Trophoblast cell (in vitro differentiated cells and primary cell): ENCODE measurements around the gene PPEF1.

Experiments used
- DNase-seq, 2 donors: peaks; one replicate each; pipeline ENCODE4 v3.0.0-alpha.2; 2016
- H2AFZ ChIP-seq: 2 replicates; pipeline ENCODE4 v1.6.1; 2013; ENCODE audit warnings: low read length, moderate library complexity, mild to moderate bottlenecking; ENCODE audit not compliant: insufficient read depth, poor library complexity
- H2AK5ac ChIP-seq: 2 replicates; pipeline ENCODE4 v1.6.1; 2013; ENCODE audit warnings: mild to moderate bottlenecking, low read length
- H2BK120ac ChIP-seq: 2 replicates; pipeline ENCODE4 v1.6.1; 2013; ENCODE audit warnings: low read length, mild to moderate bottlenecking, moderate library complexity; ENCODE audit not compliant: insufficient read depth, poor library complexity
- H2BK12ac ChIP-seq: 2 replicates; pipeline ENCODE4 v1.6.1; 2013; ENCODE audit warnings: mild to moderate bottlenecking, low read length, moderate library complexity
- H2BK5ac ChIP-seq: 2 replicates; pipeline ENCODE4 v1.6.1; 2013; ENCODE audit warnings: low read length, low read depth, moderate library complexity, mild to moderate bottlenecking; ENCODE audit not compliant: poor library complexity
- H3K14ac ChIP-seq: 2 replicates; pipeline ENCODE4 v1.6.1; 2013; ENCODE audit warnings: mild to moderate bottlenecking, low read length
- H3K18ac ChIP-seq: 2 replicates; pipeline ENCODE4 v1.6.1; 2013; ENCODE audit warnings: mild to moderate bottlenecking, low read length
- H3K23ac ChIP-seq: 2 replicates; pipeline ENCODE4 v1.6.1; 2013; ENCODE audit warnings: low read length
- H3K27ac ChIP-seq: 2 replicates; pipeline ENCODE4 v1.5.1; 2013; ENCODE audit warnings: low read depth, mild to moderate bottlenecking, inconsistent platforms, low read length, moderate library complexity
- H3K27me3 ChIP-seq: 2 replicates; pipeline ENCODE4 v1.6.1; 2013; ENCODE audit warnings: inconsistent platforms, mild to moderate bottlenecking, low read length, moderate library complexity; ENCODE audit not compliant: insufficient read depth
- H3K36me3 ChIP-seq, 2 experiments: 1 replicate in 1 of 2; 2 replicates in 1 of 2; pipeline ENCODE4 v1.6.1; 2013; ENCODE audit warnings: low read length in 2 of 2, mild to moderate bottlenecking in 2 of 2, moderate library complexity in 1 of 2; ENCODE audit not compliant: insufficient read depth in 2 of 2, control insufficient read depth in 1 of 2
- H3K4ac ChIP-seq: 2 replicates; pipeline ENCODE4 v1.6.1; 2013; ENCODE audit warnings: low read depth, mild to moderate bottlenecking, low read length, moderate library complexity
- H3K4me1 ChIP-seq, 2 experiments: 1 replicate in 1 of 2; 2 replicates in 1 of 2; pipeline ENCODE4 v1.6.1; 2013; ENCODE audit warnings: low read length in 2 of 2, mild to moderate bottlenecking in 2 of 2, moderate library complexity in 1 of 2; ENCODE audit not compliant: insufficient read depth in 2 of 2, control insufficient read depth in 1 of 2
- H3K4me2 ChIP-seq: 2 replicates; pipeline ENCODE4 v1.6.1; 2013; ENCODE audit warnings: inconsistent platforms, mild to moderate bottlenecking, low read length, moderate library complexity
- H3K4me3 ChIP-seq: 2 replicates; pipeline ENCODE4 v1.5.1; 2013; ENCODE audit warnings: mild to moderate bottlenecking, low read depth, low read length, inconsistent platforms
- H3K79me1 ChIP-seq: one replicate; pipeline ENCODE4 v1.6.1; 2013; ENCODE audit warnings: low read length
- H3K79me2 ChIP-seq: 2 replicates; pipeline ENCODE4 v1.6.1; 2013; ENCODE audit warnings: low read length, mild to moderate bottlenecking; ENCODE audit not compliant: control insufficient read depth, insufficient read depth, poor library complexity
- H3K9ac ChIP-seq: 2 replicates; pipeline ENCODE4 v1.6.1; 2013; ENCODE audit warnings: mild to moderate bottlenecking, low read length
- H3K9me3 ChIP-seq: 2 replicates; pipeline ENCODE4 v1.6.1; 2013; ENCODE audit warnings: low read depth, mild to moderate bottlenecking, control low read depth, inconsistent platforms, low read length; ENCODE audit not compliant: insufficient read depth
- H4K12ac ChIP-seq: 2 replicates; pipeline ENCODE4 v1.6.1; 2013; ENCODE audit warnings: low read depth, mild to moderate bottlenecking, low read length, moderate library complexity
- H4K8ac ChIP-seq: 2 replicates; pipeline ENCODE4 v1.6.1; 2013; ENCODE audit warnings: low read depth, mild to moderate bottlenecking, low read length, moderate library complexity
- H4K91ac ChIP-seq: one replicate; pipeline ENCODE4 v1.6.1; 2013; ENCODE audit warnings: low read depth, mild to moderate bottlenecking, low read length, moderate library complexity
- WGBS: extraction: QIAGEN DNeasy Blood & Tissue Kit; methylation state at CpG from one replicate; pipeline ENCODE4 v1.1.7; 2013; ENCODE audit warnings: missing lambda C conversion rate; ENCODE audit not compliant: insufficient read length, insufficient coverage; ENCODE audit errors: extremely low coverage; 5-methylcytosine and 5-hydroxymethylcytosine counted together

The PPEF1 gene

GRCh38 chrX:18682979-18683387 is 24.5 kb upstream of the PPEF1 start:
- Histone ChIP-seq H2BK120ac (no peak overlapping the region), H3K18ac (no peak overlapping the region), H3K79me2 (no peaks in the 10 kb centered on the region), H3K4me1 (no peaks in the 10 kb centered on the region), H3K36me3 (no peaks in the 10 kb centered on the region), H2BK12ac (no peak overlapping the region), H4K8ac (no peak overlapping the region), H3K27ac (no peak overlapping the region), H3K4me2 (no peak overlapping the region), H3K27me3 (no peaks in the 10 kb centered on the region), H2AK5ac (no peak overlapping the region), H3K23ac (no peak overlapping the region), H4K12ac (no peak overlapping the region), H3K79me1 (no peaks in the 10 kb centered on the region), H2BK5ac (no peak overlapping the region), H3K9ac (no peak overlapping the region), H3K4me3 (no peak overlapping the region), H2AFZ (no peak overlapping the region), H4K91ac (no peak overlapping the region), H3K9me3 (no peaks in the 10 kb centered on the region), H3K4ac (no peak overlapping the region), H3K14ac (no peak overlapping the region)
- DNase-seq, result no peak
- no CpG with 5 or more reads among the region's 9 CpGs for WGBS

- DNase-seq, result no peak
- no peak overlapping the region for H3K14ac ChIP-seq
- H4K12ac ChIP-seq, result no peak overlapping the region
- H2BK5ac ChIP-seq, result no peak overlapping the region
- no peak overlapping the region for H3K18ac ChIP-seq
- H3K23ac ChIP-seq, result no peak overlapping the region
- H4K8ac ChIP-seq, result no peak overlapping the region
- no peak overlapping the region for H3K27ac ChIP-seq
- no peaks in the 10 kb centered on the region for H3K27me3 ChIP-seq
- no CpG with 5 or more reads among the region's 7 CpGs for WGBS
- H3K36me3 ChIP-seq, result no peaks in the 10 kb centered on the region
- no peak overlapping the region for H2AK5ac ChIP-seq
- H3K79me2 ChIP-seq, result no peaks in the 10 kb centered on the region
- no peak overlapping the region for H4K91ac ChIP-seq
- H3K4me3 ChIP-seq, result no peak overlapping the region
- no peak overlapping the region for H3K4me2 ChIP-seq
- H2BK120ac ChIP-seq, result no peak overlapping the region
- H3K9ac ChIP-seq, result no peak overlapping the region
- no peak overlapping the region for H2BK12ac ChIP-seq
- no peaks in the 10 kb centered on the region for H3K9me3 ChIP-seq
- H3K4me1 ChIP-seq, result no peaks in the 10 kb centered on the region
- no peak overlapping the region for H2AFZ ChIP-seq
- no peaks in the 10 kb centered on the region for H3K79me1 ChIP-seq
- H3K4ac ChIP-seq, result no peak overlapping the region
Observed at GRCh38 chrX:18687856-18688495, 19.5 kb upstream of the PPEF1 start.

- no peak overlapping the region for H3K27ac ChIP-seq
- H3K18ac ChIP-seq, result no peak overlapping the region
- no peak overlapping the region for H3K4me2 ChIP-seq
- no peaks in the 10 kb centered on the region for H3K79me1 ChIP-seq
- H2AFZ ChIP-seq, result no peak overlapping the region
- H4K8ac ChIP-seq, result no peak overlapping the region
- no peaks in the 10 kb centered on the region for H3K36me3 ChIP-seq
- H3K4me3 ChIP-seq, result no peak overlapping the region
- H2BK12ac ChIP-seq, result no peak overlapping the region
- H3K4ac ChIP-seq, result no peak overlapping the region
- no peak overlapping the region for H2AK5ac ChIP-seq
- H4K91ac ChIP-seq, result no peak overlapping the region
- H3K23ac ChIP-seq, result no peak overlapping the region
- no peaks in the 10 kb centered on the region for H3K27me3 ChIP-seq
- no peaks in the 10 kb centered on the region for H3K4me1 ChIP-seq
- H2BK120ac ChIP-seq, result no peak overlapping the region
- WGBS, result no CpG with 5 or more reads among the region's 1 CpG
- peak; percentile 2 to 69 for DNase-seq
- no peak overlapping the region for H2BK5ac ChIP-seq
- H3K9ac ChIP-seq, result no peak overlapping the region
- no peaks in the 10 kb centered on the region for H3K79me2 ChIP-seq
- no peak overlapping the region for H3K14ac ChIP-seq
- no peak overlapping the region for H4K12ac ChIP-seq
- no peaks in the 10 kb centered on the region for H3K9me3 ChIP-seq
Observed at GRCh38 chrX:18691431-18691830, 16.0 kb upstream of the PPEF1 start.

GRCh38 chrX:18692541-18692940 is 14.9 kb upstream of the PPEF1 start:
- no peak overlapping the region for H3K4me2 ChIP-seq
- H4K91ac ChIP-seq, result no peak overlapping the region
- no peaks in the 10 kb centered on the region for H3K4me1 ChIP-seq
- no peak overlapping the region for H4K12ac ChIP-seq
- H3K9me3 ChIP-seq, result no peaks in the 10 kb centered on the region
- H2AK5ac ChIP-seq, result no peak overlapping the region
- DNase-seq, result no peak
- H3K9ac ChIP-seq, result no peak overlapping the region
- H3K27ac ChIP-seq, result no peak overlapping the region
- no peaks in the 10 kb centered on the region for H3K79me1 ChIP-seq
- H3K4ac ChIP-seq, result no peak overlapping the region
- no peak overlapping the region for H3K14ac ChIP-seq
- H3K23ac ChIP-seq, result no peak overlapping the region
- no peak overlapping the region for H2BK120ac ChIP-seq
- no CpG with 5 or more reads among the region's 4 CpGs for WGBS
- H3K27me3 ChIP-seq, result no peaks in the 10 kb centered on the region
- no peak overlapping the region for H4K8ac ChIP-seq
- H3K4me3 ChIP-seq, result no peak overlapping the region
- no peak overlapping the region for H2BK12ac ChIP-seq
- H2BK5ac ChIP-seq, result no peak overlapping the region
- H3K36me3 ChIP-seq, result no peaks in the 10 kb centered on the region
- H3K79me2 ChIP-seq, result no peaks in the 10 kb centered on the region
- no peak overlapping the region for H3K18ac ChIP-seq
- no peak overlapping the region for H2AFZ ChIP-seq
